Body of pancreas (tissue), 4 donors: Measurements from ENCODE around the gene CDCA8. TPM values are rescaled to one million over a fixed set of nuclear protein-coding genes. Genes with fewer than 3 reads are reported as not detected.

Experiments
- ATAC-seq: fragments of 150-250 bp; one replicate; pipeline ENCODE4 v1.9.1; 2016
- DNase-seq, 4 donors: peaks; one replicate each; pipeline ENCODE4 v3.0.0-alpha.2; 2019
- H3K27ac ChIP-seq, 4 donors: fragments of 200-600 bp; sonication (generic); 1 replicate in 3 of 4; 2 replicates in 1 of 4; pipeline versions ENCODE4 v1.5.1 to v1.6.1; 2016 to 2019; ENCODE audit warnings: mild to moderate bottlenecking in 1 of 4, mixed read lengths in 1 of 4, moderate library complexity in 1 of 4
- H3K27me3 ChIP-seq, 2 donors: fragments of 200-600 bp; sonication (generic); one replicate each; pipeline ENCODE4 v1.6.0; 2016; ENCODE audit warnings: mild to moderate bottlenecking in 1 of 2
- H3K36me3 ChIP-seq, 2 donors: fragments of 200-600 bp; sonication (generic); replicated peaks in 1 of 2; 2 replicates each; pipeline ENCODE4 v1.5.1; 2016; ENCODE audit warnings: low read depth in 2 of 2; ENCODE audit not compliant: insufficient read depth in 1 of 2
- H3K4me1 ChIP-seq: fragments of 200-600 bp; sonication (generic); one replicate; pipeline ENCODE4 v1.6.0; 2016
- H3K4me3 ChIP-seq, 2 donors: fragments of 200-600 bp; sonication (generic); 1 replicate in 1 of 2; 2 replicates in 1 of 2; pipeline ENCODE4 v1.5.1; 2016 to 2019
- H3K9me3 ChIP-seq, 3 donors: fragments of 200-600 bp; sonication (generic); 1 replicate in 2 of 3; 2 replicates in 1 of 3; pipeline ENCODE4 v1.5.1; 2016
- POLR2A ChIP-seq, 3 donors: fragments of 450-650 bp; IDR thresholded peaks; one replicate each; pipeline ENCODE4 v1.6.1; 2016; ENCODE audit warnings: antibody characterized with exemption in 3 of 3, mild to moderate bottlenecking in 2 of 3
- WGBS, 2 donors: methylation state at CpG; one replicate each; pipeline ENCODE4 v1.1.5; 2017; 5-methylcytosine and 5-hydroxymethylcytosine counted together
- intact Hi-C: fragments of 100-400 bp; cut with DNase I; formaldehyde crosslinking; loops from one replicate; pipeline ENCODE4 v1.15.1; 2023
- total RNA-seq, 2 donors: library from RNA; depleted of rRNA; stranded (reverse); fragments of >200 nt; gene quantifications; one replicate each; pipeline ENCODE4 v1.1.0, GENCODE V29; 2016
- TF ChIP-seq, protein P1 (sequence below), 7 experiments: fragments of 450-650 bp in 4 of 7; fragments of 200-600 bp in 3 of 7; sonication (generic) in 3 of 7; IDR thresholded peaks; one replicate each; pipeline ENCODE4 v1.5.1; 2016 to 2019; ENCODE audit warnings: antibody characterized with exemption in 7 of 7

The CDCA8 gene
- total RNA-seq, 2 donors from 2014 or later = not detected

DNA sequence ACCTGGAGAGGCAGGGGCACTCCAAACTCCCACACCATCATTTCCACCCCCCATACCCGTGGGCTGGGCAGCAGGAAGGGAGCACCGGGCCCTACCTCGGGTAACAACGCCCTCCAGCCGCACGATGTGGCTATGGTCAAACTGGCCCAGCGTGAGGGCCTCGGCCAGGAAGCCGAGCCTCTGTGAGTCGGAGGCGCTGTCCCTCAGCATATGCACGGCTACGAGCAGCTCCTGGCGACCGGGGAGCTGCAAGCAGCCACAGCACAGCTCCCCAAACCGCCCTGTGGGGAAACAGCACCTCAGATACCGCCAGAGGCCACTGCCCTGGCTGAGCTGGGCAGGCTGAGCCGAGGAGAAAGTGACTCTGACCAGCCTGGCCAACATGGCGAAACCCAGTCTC is 29.2 kb downstream of the CDCA8 start:
- Histone ChIP-seq H3K27ac (no peak overlapping the region), H3K36me3 (no peaks in the 10 kb centered on the region), H3K4me3 (no peak overlapping the region), H3K9me3 (no peaks in the 10 kb centered on the region), H3K4me1 (no peaks in the 10 kb centered on the region), H3K27me3 (no peaks in the 10 kb centered on the region)
- DNase-seq (no peak), ATAC-seq (no peak)
- no peak for TF ChIP-seq POLR2A (IDR thresholded peaks at IDR 0.05)
- TF ChIP-seq, protein P1, sequence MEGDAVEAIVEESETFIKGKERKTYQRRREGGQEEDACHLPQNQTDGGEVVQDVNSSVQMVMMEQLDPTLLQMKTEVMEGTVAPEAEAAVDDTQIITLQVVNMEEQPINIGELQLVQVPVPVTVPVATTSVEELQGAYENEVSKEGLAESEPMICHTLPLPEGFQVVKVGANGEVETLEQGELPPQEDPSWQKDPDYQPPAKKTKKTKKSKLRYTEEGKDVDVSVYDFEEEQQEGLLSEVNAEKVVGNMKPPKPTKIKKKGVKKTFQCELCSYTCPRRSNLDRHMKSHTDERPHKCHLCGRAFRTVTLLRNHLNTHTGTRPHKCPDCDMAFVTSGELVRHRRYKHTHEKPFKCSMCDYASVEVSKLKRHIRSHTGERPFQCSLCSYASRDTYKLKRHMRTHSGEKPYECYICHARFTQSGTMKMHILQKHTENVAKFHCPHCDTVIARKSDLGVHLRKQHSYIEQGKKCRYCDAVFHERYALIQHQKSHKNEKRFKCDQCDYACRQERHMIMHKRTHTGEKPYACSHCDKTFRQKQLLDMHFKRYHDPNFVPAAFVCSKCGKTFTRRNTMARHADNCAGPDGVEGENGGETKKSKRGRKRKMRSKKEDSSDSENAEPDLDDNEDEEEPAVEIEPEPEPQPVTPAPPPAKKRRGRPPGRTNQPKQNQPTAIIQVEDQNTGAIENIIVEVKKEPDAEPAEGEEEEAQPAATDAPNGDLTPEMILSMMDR (IDR thresholded peaks at IDR 0.05) = no peak
- 55 to 63% methylated on average over 11 to 19 of the region's 19 CpGs for WGBS, 2 donors
- intact Hi-C loops = no loop called here

DNA sequence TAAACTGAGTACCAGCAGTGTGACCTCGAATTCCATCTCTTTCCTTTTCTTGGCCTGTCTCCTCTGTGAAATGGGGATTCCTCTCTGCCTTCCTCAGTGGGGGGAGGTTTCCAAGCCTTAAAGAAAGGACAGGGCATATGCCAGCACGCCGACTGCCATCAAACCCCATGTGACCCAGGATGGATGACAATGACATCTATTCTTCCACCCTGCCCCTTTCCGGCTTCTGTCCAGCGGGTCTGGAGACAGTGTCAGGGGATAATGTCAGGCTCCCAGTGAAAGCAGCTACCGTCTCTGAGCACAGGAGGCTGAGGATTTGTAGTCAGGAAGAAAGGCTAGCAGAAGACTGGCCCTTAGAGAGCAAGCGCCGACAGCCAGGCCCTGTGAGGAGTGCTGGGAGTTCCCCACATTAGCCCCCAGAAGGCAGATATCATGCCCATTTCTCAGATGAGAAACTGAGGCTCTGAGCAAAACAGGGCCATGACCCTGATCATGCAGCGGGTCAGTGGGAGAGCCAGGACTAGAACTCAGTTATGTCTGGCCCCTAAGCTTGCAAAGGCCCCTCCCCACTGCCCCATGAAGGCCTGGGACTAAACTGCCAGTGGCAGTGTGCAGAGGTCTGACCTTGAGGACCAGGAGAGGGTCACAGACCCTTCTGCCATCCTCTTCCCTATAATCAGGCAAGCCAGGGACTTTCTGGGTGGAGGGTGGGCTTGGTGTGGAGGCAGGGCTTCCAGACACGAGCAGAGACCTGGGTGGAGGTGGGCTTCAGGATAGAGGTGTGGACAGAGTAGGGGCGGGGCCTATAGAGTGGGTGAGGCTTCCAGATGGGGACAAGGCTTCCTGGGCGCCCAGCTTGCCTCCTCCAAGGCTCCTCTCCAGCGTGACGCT is 30.1 kb downstream of the CDCA8 start:
- Histone ChIP-seq H3K4me3 (no peak overlapping the region), H3K27ac (no peak overlapping the region), H3K27me3 (no peaks in the 10 kb centered on the region), H3K9me3 (no peaks in the 10 kb centered on the region), H3K36me3 (no peaks in the 10 kb centered on the region), H3K4me1 (no peaks in the 10 kb centered on the region)
- DNase-seq (no peak), ATAC-seq (no peak)
- WGBS, 2 donors = 77 to 78% methylated on average over 9 to 14 of the region's 14 CpGs
- TF ChIP-seq, protein P1 (IDR thresholded peaks at IDR 0.05) = no peak
- TF ChIP-seq POLR2A (IDR thresholded peaks at IDR 0.05) = no peak
- intact Hi-C loops = no loop called here

DNA sequence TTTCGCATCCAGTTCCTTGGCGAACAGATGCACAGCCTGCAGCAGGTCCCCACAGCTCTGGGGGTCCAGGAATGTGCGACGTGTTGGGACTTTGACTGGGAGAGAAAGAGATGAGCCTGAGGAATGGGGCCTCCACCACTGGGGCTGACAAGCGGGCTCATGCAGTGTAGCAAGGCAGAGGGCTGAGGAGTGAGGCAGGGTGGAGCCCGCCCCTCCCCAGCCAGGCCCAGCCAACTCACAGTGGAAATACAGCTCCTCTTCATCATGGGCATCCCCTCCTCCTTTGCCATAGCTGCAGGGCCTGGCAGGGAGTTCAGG is 30.7 kb downstream of the CDCA8 start:
- ATAC-seq (no peak), DNase-seq (no peak)
- Histone ChIP-seq H3K4me1 (no peaks in the 10 kb centered on the region), H3K27me3 (no peaks in the 10 kb centered on the region), H3K27ac (no peak overlapping the region), H3K4me3 (no peak overlapping the region), H3K9me3 (no peaks in the 10 kb centered on the region), H3K36me3 (no peaks in the 10 kb centered on the region)
- 87 to 88% methylated on average over 6 of the region's 6 CpGs for WGBS, 2 donors
- intact Hi-C loops = no loop called here
- no peak for TF ChIP-seq POLR2A (IDR thresholded peaks at IDR 0.05)
- TF ChIP-seq, protein P1 (IDR thresholded peaks at IDR 0.05) = no peak

DNA sequence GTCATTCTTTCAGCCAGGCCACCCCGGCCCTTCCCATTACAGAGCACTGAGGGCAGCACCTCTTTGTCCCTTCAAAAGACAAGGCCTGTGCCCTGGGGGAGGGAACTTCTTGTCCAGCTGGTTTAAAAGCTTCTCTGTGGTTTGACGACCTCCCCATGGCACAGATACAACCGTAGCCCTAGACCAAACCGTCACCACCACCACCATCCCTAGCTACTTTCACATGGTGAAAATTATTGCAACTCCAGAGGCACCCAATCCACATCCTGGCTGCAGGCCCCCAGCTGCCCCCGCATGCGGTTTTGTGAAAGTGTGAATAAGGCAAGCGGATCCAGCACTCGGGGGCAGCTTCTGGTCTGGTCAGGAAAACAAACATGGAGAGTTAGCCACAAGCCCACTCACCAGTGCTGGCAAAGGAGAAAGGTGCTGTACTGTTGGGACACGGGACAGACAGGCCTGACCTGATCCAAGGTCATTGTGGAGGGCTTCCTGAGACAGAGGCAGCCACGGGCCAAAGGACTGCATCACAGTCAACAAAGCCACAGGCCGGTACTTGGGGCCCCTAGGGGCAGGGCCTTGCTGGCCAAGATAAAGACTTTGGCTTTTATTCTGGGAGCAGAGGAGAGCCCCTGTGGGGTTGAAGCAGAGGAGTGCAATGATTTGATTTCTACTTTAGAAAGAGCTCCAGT is 31.2 kb downstream of the CDCA8 start:
- no peaks in the 10 kb centered on the region for H3K4me1 ChIP-seq
- ATAC-seq (no peak), DNase-seq (no peak)
- H3K27me3 ChIP-seq = no peaks in the 10 kb centered on the region
- no peak for TF ChIP-seq POLR2A (IDR thresholded peaks at IDR 0.05)
- TF ChIP-seq, protein P1 (IDR thresholded peaks at IDR 0.05) = no peak
- no peak overlapping the region for H3K4me3 ChIP-seq
- no peaks in the 10 kb centered on the region for H3K9me3 ChIP-seq
- intact Hi-C loops = no loop called here
- 50 to 58% methylated on average over 10 to 11 of the region's 11 CpGs for whole genome bisulfite sequencing, 2 donors
- no peak overlapping the region for H3K27ac ChIP-seq
- no peaks in the 10 kb centered on the region for H3K36me3 ChIP-seq
